Ovary (tissue), 3 donors: ENCODE results near the gene LRP2.

Experiments
- CTCF ChIP-seq, 3 donors: fragments of 450-650 bp in 2 of 3; fragments of 200-600 bp in 1 of 3; IDR thresholded peaks; one replicate each; pipeline versions ENCODE4 v1.5.1 to v1.8.0; 2016 to 2022; ENCODE audit warnings: antibody characterized with exemption in 3 of 3, mild to moderate bottlenecking in 1 of 3
- EP300 ChIP-seq: sonication (generic); formaldehyde crosslinking; IDR thresholded peaks from one replicate; pipeline ENCODE4 v1.6.1; 2017; ENCODE audit warnings: antibody characterized with exemption
- POLR2A ChIP-seq: fragments of 450-650 bp; IDR thresholded peaks from one replicate; pipeline ENCODE4 v1.6.1; 2017; ENCODE audit warnings: antibody characterized with exemption, mild to moderate bottlenecking, moderate library complexity
- donor health status: DM: no; HTN: no; CAD: no.

GRCh38 chr2:169129703-169130243, 232.6 kb downstream of the LRP2 start:
- TF ChIP-seq CTCF (IDR thresholded peaks at IDR 0.05) = no peak
- no peak for TF ChIP-seq POLR2A
- no peak for TF ChIP-seq EP300
